ENCODE measurements around the gene CLMN. TPM values are rescaled to one million over a fixed set of nuclear protein-coding genes. Genes with fewer than 3 reads are reported as not detected.

The CLMN gene
- total and polyA plus RNA-seq, 2 donors (not counting 3 experiments of a cell fraction or from before 2014, with no cell fraction given): 0.72 to 9.6 TPM

DNA sequence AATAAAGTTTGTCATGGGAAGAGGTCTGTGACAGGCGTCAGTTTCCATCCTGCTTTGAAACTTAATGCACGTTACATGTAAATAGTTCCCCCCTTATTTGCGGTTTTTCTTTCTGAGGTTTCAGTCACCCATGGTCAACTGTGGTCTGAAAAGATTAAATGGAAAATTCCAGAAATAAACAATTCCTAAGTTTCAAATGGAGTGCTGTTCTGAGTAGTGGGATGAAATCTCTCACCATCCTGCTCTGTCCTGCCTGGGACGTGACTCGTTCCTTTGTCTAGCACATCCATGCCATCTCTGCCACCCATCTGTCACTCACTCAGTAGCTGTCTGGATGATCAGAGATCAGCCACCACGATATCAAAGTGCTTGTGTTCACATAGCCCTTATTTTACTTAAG, 111.1 kb downstream of the CLMN start:
- dilution Hi-C loops (cut with MboI; ENCODE audit: extremely low pct_ligation_motif_present, low sequenced_read_pairs): no loop called here
- POLR2A ChIA-PET: no interaction called here

More for the DNA sequence above, 111.1 kb downstream of the CLMN start:
- H3K9me1 ChIP-seq (replicated peaks; ENCODE audit: control insufficient read depth, extremely low read depth, insufficient read depth, low read length): no peaks in the 10 kb centered on the region
- H4K20me1 ChIP-seq (replicated peaks; ENCODE audit: control insufficient read depth, extremely low read depth, insufficient read depth, low read length): no peaks in the 10 kb centered on the region
- no peak overlapping the region for H3K27ac ChIP-seq (ENCODE audit: insufficient read depth, low read depth, low read length)
- CTCF ChIA-PET: interaction anchor here (1.3 kb wide), 1 partner anchor 153 kb away, joined by 3 read pairs; no protein-coding TSS in a partner anchor
- TF ChIP-seq, protein P1, sequence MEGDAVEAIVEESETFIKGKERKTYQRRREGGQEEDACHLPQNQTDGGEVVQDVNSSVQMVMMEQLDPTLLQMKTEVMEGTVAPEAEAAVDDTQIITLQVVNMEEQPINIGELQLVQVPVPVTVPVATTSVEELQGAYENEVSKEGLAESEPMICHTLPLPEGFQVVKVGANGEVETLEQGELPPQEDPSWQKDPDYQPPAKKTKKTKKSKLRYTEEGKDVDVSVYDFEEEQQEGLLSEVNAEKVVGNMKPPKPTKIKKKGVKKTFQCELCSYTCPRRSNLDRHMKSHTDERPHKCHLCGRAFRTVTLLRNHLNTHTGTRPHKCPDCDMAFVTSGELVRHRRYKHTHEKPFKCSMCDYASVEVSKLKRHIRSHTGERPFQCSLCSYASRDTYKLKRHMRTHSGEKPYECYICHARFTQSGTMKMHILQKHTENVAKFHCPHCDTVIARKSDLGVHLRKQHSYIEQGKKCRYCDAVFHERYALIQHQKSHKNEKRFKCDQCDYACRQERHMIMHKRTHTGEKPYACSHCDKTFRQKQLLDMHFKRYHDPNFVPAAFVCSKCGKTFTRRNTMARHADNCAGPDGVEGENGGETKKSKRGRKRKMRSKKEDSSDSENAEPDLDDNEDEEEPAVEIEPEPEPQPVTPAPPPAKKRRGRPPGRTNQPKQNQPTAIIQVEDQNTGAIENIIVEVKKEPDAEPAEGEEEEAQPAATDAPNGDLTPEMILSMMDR (IDR thresholded peaks at IDR 0.05; ENCODE audit: extremely low read depth in 1 of 2, insufficient read depth in 1 of 2, low read depth in 1 of 2, low read length in 2 of 2): no peak
- TF ChIP-seq MYC (IDR thresholded peaks at IDR 0.05; ENCODE audit: low read depth, low read length): no peak
- no peak for TF ChIP-seq JUN (IDR thresholded peaks at IDR 0.05; ENCODE audit: borderline replicate concordance, insufficient read depth, insufficient read length, low read depth)
- no peak for TF ChIP-seq POLR2A (IDR thresholded peaks at IDR 0.05; ENCODE audit: low read depth, low read length)
- TF ChIP-seq FOS (IDR thresholded peaks at IDR 0.05; ENCODE audit: borderline replicate concordance, insufficient read depth, low read length): no peak
- no peak for TF ChIP-seq EZH2 (IDR thresholded peaks at IDR 0.05; ENCODE audit: borderline replicate concordance, low read depth, low read length, severe bottlenecking)
- TF ChIP-seq POLR2AphosphoS5 (IDR thresholded peaks at IDR 0.05; ENCODE audit: insufficient read depth, low read depth, low read length): no peak
- TF ChIP-seq, protein P2, sequence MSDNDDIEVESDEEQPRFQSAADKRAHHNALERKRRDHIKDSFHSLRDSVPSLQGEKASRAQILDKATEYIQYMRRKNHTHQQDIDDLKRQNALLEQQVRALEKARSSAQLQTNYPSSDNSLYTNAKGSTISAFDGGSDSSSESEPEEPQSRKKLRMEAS (IDR thresholded peaks at IDR 0.05; ENCODE audit: insufficient read depth, insufficient read length): no peak
- no peak for TF ChIP-seq GATA2 (IDR thresholded peaks at IDR 0.05; ENCODE audit: insufficient read depth, insufficient read length, low read depth, low read length)
- H2AFZ ChIP-seq (ENCODE audit: low read depth, low read length): no peak overlapping the region
- intact Hi-C loops (cut with micrococcal nuclease): no loop called here
- no peaks in the 10 kb centered on the region for H3K9me3 ChIP-seq (replicated peaks; ENCODE audit: control insufficient read depth, insufficient read depth, low read length)
- H3K4me3 ChIP-seq (replicated peaks in 1 of 3; ENCODE audit: insufficient read depth in 1 of 3, low read depth in 1 of 3, low read length in 3 of 3): no peak overlapping the region
- H3K36me3 ChIP-seq (ENCODE audit: control insufficient read depth in 2 of 2, extremely low read depth in 1 of 2, insufficient read depth in 2 of 2, low read length in 2 of 2): no peaks in the 10 kb centered on the region
- H3K27me3 ChIP-seq (ENCODE audit: control insufficient read depth in 2 of 2, insufficient read depth in 2 of 2, low read length in 2 of 2): no peaks in the 10 kb centered on the region
- no peak overlapping the region for H3K9ac ChIP-seq (replicated peaks; ENCODE audit: extremely low read depth, insufficient read depth, low read length)
- no peak for FAIRE-seq
- H3K4me2 ChIP-seq (ENCODE audit: insufficient read depth, low read length): no peak overlapping the region
- H3K79me2 ChIP-seq (ENCODE audit: control insufficient read depth, insufficient read depth, low read length): no peaks in the 10 kb centered on the region
- no peaks in the 10 kb centered on the region for H3K4me1 ChIP-seq (ENCODE audit: control insufficient read depth, extremely low read depth, insufficient read depth, low read length)
- DNase-seq (ENCODE audit: low read depth, low spot score): no peak
- BruUV-seq (replicated peaks): no TSS peak
